Liver (tissue), 9 donors: Measurements from ENCODE around the gene DIP2C. TPM values are rescaled to one million over a fixed set of nuclear protein-coding genes. Genes with fewer than 3 reads are reported as not detected.

Experiments
- DNase-seq: peaks from one replicate; pipeline ENCODE4 v3.0.0-alpha.2; 2017; ENCODE audit warnings: low spot score
- H3K27ac ChIP-seq, 2 donors: one replicate each; pipeline ENCODE4 v1.7.0; 2013; ENCODE audit warnings: inconsistent platforms in 2 of 2, low read length in 2 of 2, control low read depth in 1 of 2, low read depth in 1 of 2, mild to moderate bottlenecking in 1 of 2
- H3K27me3 ChIP-seq, 4 donors: one replicate each; pipeline versions ENCODE4 v1.6.1 to v1.7.0; 2013; ENCODE audit warnings: low read length in 3 of 4, inconsistent platforms in 1 of 4, mild to moderate bottlenecking in 1 of 4, moderate library complexity in 1 of 4; ENCODE audit not compliant: control insufficient read depth in 4 of 4, insufficient read depth in 4 of 4
- H3K36me3 ChIP-seq, 4 donors: one replicate each; pipeline versions ENCODE4 v1.6.1 to v1.7.0; 2013; ENCODE audit warnings: low read length in 3 of 4, mild to moderate bottlenecking in 3 of 4, low read depth in 1 of 4, moderate library complexity in 1 of 4; ENCODE audit not compliant: control insufficient read depth in 4 of 4, insufficient read depth in 3 of 4
- H3K4me1 ChIP-seq, 4 donors: one replicate each; pipeline versions ENCODE4 v1.6.1 to v1.7.0; 2013; ENCODE audit warnings: low read length in 3 of 4, mild to moderate bottlenecking in 3 of 4, moderate library complexity in 1 of 4; ENCODE audit not compliant: control insufficient read depth in 4 of 4, insufficient read depth in 4 of 4
- H3K4me3 ChIP-seq, 3 donors: one replicate each; pipeline versions ENCODE4 v1.6.1 to v1.7.0; 2013; ENCODE audit warnings: low read length in 3 of 3, control low read depth in 1 of 3, low read depth in 1 of 3, mild to moderate bottlenecking in 1 of 3
- H3K9ac ChIP-seq, 2 donors: one replicate each; pipeline ENCODE4 v1.7.0; 2013; ENCODE audit warnings: low read length in 2 of 2, mild to moderate bottlenecking in 2 of 2, moderate library complexity in 2 of 2, control low read depth in 1 of 2, low read depth in 1 of 2
- H3K9me3 ChIP-seq, 4 donors: one replicate each; pipeline versions ENCODE4 v1.6.1 to v1.7.0; 2013; ENCODE audit warnings: low read length in 3 of 4; ENCODE audit not compliant: control insufficient read depth in 4 of 4
- CTCF ChIP-seq: fragments of 150-350 bp; IDR thresholded peaks from 2 replicates; pipeline ENCODE4 v1.5.1; 2017; ENCODE audit warnings: improper control_type of control experiment, low read depth, low read length; ENCODE audit not compliant: missing input control
- EGR1 ChIP-seq, 2 donors: IDR thresholded peaks; 2 replicates each; pipeline ENCODE4 v1.6.1; 2016 to 2018; ENCODE audit warnings: antibody characterized with exemption in 2 of 2, low read depth in 2 of 2
- FOXA1 ChIP-seq: IDR thresholded peaks from 2 replicates; pipeline ENCODE4 v1.6.1; 2016; ENCODE audit warnings: antibody characterized with exemption
- FOXA2 ChIP-seq: IDR thresholded peaks from 2 replicates; pipeline ENCODE4 v1.6.1; 2016; ENCODE audit warnings: antibody characterized with exemption
- GABPA ChIP-seq, 2 donors: IDR thresholded peaks in 1 of 2; conservative IDR thresholded peaks in 1 of 2; 2 replicates each; pipeline ENCODE4 v1.6.1; 2016; ENCODE audit warnings: antibody characterized with exemption in 2 of 2, mild to moderate bottlenecking in 1 of 2, moderate library complexity in 1 of 2
- HNF4A ChIP-seq, 2 donors: conservative IDR thresholded peaks; 2 replicates each; pipeline ENCODE4 v1.6.1; 2016; ENCODE audit warnings: antibody characterized with exemption in 2 of 2, mild to moderate bottlenecking in 2 of 2
- HNF4G ChIP-seq: IDR thresholded peaks from 2 replicates; pipeline ENCODE4 v1.6.1; 2016; ENCODE audit warnings: antibody characterized with exemption
- JUND ChIP-seq, 2 donors: IDR thresholded peaks; 2 replicates each; pipeline ENCODE4 v1.6.1; 2016; ENCODE audit warnings: antibody characterized with exemption in 2 of 2
- NR2F2 ChIP-seq: IDR thresholded peaks from 2 replicates; pipeline ENCODE4 v1.6.1; 2016; ENCODE audit warnings: antibody characterized with exemption
- RAD21 ChIP-seq, 2 donors: IDR thresholded peaks; 2 replicates each; pipeline ENCODE4 v1.6.1; 2016; ENCODE audit warnings: antibody characterized with exemption in 2 of 2, mild to moderate bottlenecking in 2 of 2
- REST ChIP-seq: IDR thresholded peaks from 2 replicates; pipeline ENCODE4 v1.6.1; 2016; ENCODE audit warnings: antibody characterized with exemption, mild to moderate bottlenecking
- RXRA ChIP-seq, 2 donors: IDR thresholded peaks; 2 replicates each; pipeline ENCODE4 v1.6.1; 2017 to 2018; ENCODE audit warnings: antibody characterized with exemption in 2 of 2, mild to moderate bottlenecking in 1 of 2
- SP1 ChIP-seq: IDR thresholded peaks from 2 replicates; pipeline ENCODE4 v1.6.1; 2018; ENCODE audit warnings: antibody characterized with exemption, mild to moderate bottlenecking
- TAF1 ChIP-seq: conservative IDR thresholded peaks from 2 replicates; pipeline ENCODE4 v1.6.1; 2016; ENCODE audit warnings: antibody characterized with exemption, mild to moderate bottlenecking
- YY1 ChIP-seq: IDR thresholded peaks from 2 replicates; pipeline ENCODE4 v1.6.1; 2016; ENCODE audit warnings: antibody characterized with exemption, mild to moderate bottlenecking
- WGBS: extraction: QIAGEN DNeasy Blood & Tissue Kit; methylation state at CpG from one replicate; pipeline ENCODE4 v1.1.7; 2013; 5-methylcytosine and 5-hydroxymethylcytosine counted together
- polyA plus RNA-seq, 2 donors: library from polyadenylated mRNA; stranded (reverse) in 1 of 2; unstranded in 1 of 2; fragments of 200-250 nt in 1 of 2; fragments of >200 nt in 1 of 2; fragmentation: Nextera tagmentation in 1 of 2; extraction: Ambion mirVana in 1 of 2; gene quantifications; one replicate each; pipeline versions ENCODE4 v1.2.1 to v1.2.3, GENCODE V29; 2013 to 2015
- total RNA-seq, 2 donors: library from RNA; depleted of rRNA; stranded (reverse); fragments of >200 nt; gene quantifications; one replicate each; pipeline ENCODE4 v1.2.3, GENCODE V29; 2014
- TF ChIP-seq, protein P1 (sequence below): IDR thresholded peaks from 2 replicates; pipeline ENCODE4 v1.6.1; 2016; ENCODE audit warnings: antibody characterized with exemption
- donor health status: healthy.
- donor health status: healthy.
- donor health status: healthy.
- donor health status: healthy.
- donor health status: healthy.

DIP2C gene
- total and polyA plus RNA-seq, 4 donors, result 4.2 to 12.2 (median 5.7) TPM

- TF ChIP-seq, protein P1, sequence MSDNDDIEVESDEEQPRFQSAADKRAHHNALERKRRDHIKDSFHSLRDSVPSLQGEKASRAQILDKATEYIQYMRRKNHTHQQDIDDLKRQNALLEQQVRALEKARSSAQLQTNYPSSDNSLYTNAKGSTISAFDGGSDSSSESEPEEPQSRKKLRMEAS, result no peak
- TF ChIP-seq CTCF (no peak), TAF1 (no peak), YY1 (no peak), JUND (IDR thresholded peaks at IDR 0.05) (no peak), HNF4G (no peak), HNF4A (conservative IDR thresholded peaks at IDR 0.05) (no peak), RXRA (IDR thresholded peaks at IDR 0.05) (no peak)
- 97% methylated on average over 23 of the region's 23 CpGs for WGBS
- no peak overlapping the region for H3K4me3 ChIP-seq
- DNase-seq, result no peak
- H3K27ac ChIP-seq, result no peak overlapping the region
- H3K9me3 ChIP-seq, result no peaks in the 10 kb centered on the region
- no peaks in the 10 kb centered on the region for H3K27me3 ChIP-seq
- H3K36me3 ChIP-seq, result peaks cover 0 to 31% (median 9%) of the 10 kb centered on the region in 4 donors
- no peak overlapping the region for H3K9ac ChIP-seq
- no peaks in the 10 kb centered on the region for H3K4me1 ChIP-seq
Observed at GRCh38 chr10:389836-390448, 299.5 kb downstream of the DIP2C start.

DNA sequence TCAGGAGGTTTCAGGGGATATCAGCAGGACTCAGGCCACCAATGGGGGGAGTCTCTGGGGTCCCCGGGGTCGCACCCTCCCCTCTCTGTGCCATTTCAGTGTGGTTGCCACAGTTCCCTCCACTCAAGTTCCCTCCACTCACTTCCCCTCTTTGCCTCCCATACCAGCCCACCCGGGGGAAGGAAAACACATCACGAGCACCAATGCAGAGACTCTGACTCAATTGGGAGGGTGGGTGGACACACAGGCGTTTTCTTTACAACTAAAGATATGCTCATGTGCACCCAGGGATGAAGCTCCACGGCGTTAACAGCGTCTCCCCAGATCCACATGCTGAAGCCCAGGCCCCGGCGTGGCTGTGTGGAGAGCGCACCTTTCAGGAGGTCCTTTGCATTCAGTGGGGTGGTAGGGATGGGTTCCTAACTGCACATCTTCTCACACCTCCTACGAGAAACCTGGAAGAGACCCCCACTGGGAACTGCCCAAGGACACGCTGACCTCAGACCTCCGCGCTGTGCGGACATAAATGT, 300.1 kb downstream of the DIP2C start:
- H3K27me3 ChIP-seq, result no peaks in the 10 kb centered on the region
- no peaks in the 10 kb centered on the region for H3K9me3 ChIP-seq
- 96% methylated on average over 16 of the region's 16 CpGs for WGBS
- H3K36me3 ChIP-seq, result peaks cover 2 to 36% (median 10%) of the 10 kb centered on the region in 4 donors
- H3K9ac ChIP-seq, result no peak overlapping the region
- no peak overlapping the region for H3K27ac ChIP-seq
- H3K4me1 ChIP-seq, result no peaks in the 10 kb centered on the region
- no peak overlapping the region for H3K4me3 ChIP-seq
- TF ChIP-seq RAD21 (IDR thresholded peaks at IDR 0.05), result no peak
- no peak for TF ChIP-seq TAF1
- no peak for TF ChIP-seq EGR1 (IDR thresholded peaks at IDR 0.05; ENCODE audit: low read depth in 2 of 2)
- no peak for TF ChIP-seq REST
- no peak for TF ChIP-seq FOXA1
- no peak for TF ChIP-seq CTCF
- no peak for TF ChIP-seq GABPA (IDR thresholded peaks at IDR 0.05 in 1 of 2, conservative IDR thresholded peaks at IDR 0.05 in 1 of 2)
- no peak for TF ChIP-seq SP1
- TF ChIP-seq, protein P1, result no peak
- TF ChIP-seq FOXA2, result no peak
- no peak for TF ChIP-seq NR2F2
- TF ChIP-seq HNF4G, result no peak
- TF ChIP-seq YY1, result no peak
- no peak for DNase-seq
